BLaER1 (cell line): Measurements from ENCODE around the gene SLC43A3.
"Not testable (repeated sequence)": the region's sequence is repeated elsewhere in the genome, so short reads cannot be mapped to it uniquely, and the experiment has no call there.

Source experiments
- H3K27ac ChIP-seq: shearing (Covaris generic); formaldehyde crosslinking; 2 replicates; pipeline ENCODE4 v1.8.1; 2022
- H3K27me3 ChIP-seq: shearing (Covaris generic); formaldehyde crosslinking; 2 replicates; pipeline ENCODE4 v1.8.1; 2022
- H3K36me3 ChIP-seq: shearing (Covaris generic); formaldehyde crosslinking; 2 replicates; pipeline ENCODE4 v1.8.1; 2022
- H3K4me1 ChIP-seq: shearing (Covaris generic); formaldehyde crosslinking; 2 replicates; pipeline ENCODE4 v1.8.1; 2022
- H3K4me2 ChIP-seq: shearing (Covaris generic); formaldehyde crosslinking; 2 replicates; pipeline ENCODE4 v1.8.1; 2022
- H3K4me3 ChIP-seq: shearing (Covaris generic); formaldehyde crosslinking; 2 replicates; pipeline ENCODE4 v1.8.1; 2022
- H3K9ac ChIP-seq: shearing (Covaris generic); formaldehyde crosslinking; 2 replicates; pipeline ENCODE4 v1.8.1; 2022
- H3K9me3 ChIP-seq: shearing (Covaris generic); formaldehyde crosslinking; 2 replicates; pipeline ENCODE4 v1.8.1; 2022
- H4K20me1 ChIP-seq: shearing (Covaris generic); formaldehyde crosslinking; 2 replicates; pipeline ENCODE4 v1.8.1; 2022
- Cebpa-rat ChIP-seq: shearing (Covaris generic); IDR thresholded peaks from 2 replicates; pipeline ENCODE4 v1.8.1; 2022

Gene SLC43A3

GRCh38 chr11:57460022-57460757 lies 33.3 kb upstream of the SLC43A3 start, which contains the start of gene RTN4RL2:
Gene RTN4RL2, plus strand, starts transcription at chr11:57460528. Its CDS starts 338 bp downstream, at chr11:57460866.
- Histone ChIP-seq H3K9ac (peak within 1 kb of the TSS; percentile 71), H4K20me1 (peaks cover 48% of the 10 kb centered on the region), H3K9me3 (no peaks in the 10 kb centered on the region), H3K27ac (peak within 1 kb of the TSS; percentile 26; the same call in 1 of the 2 replicates), H3K4me2 (peak within 1 kb of the TSS; percentile 98), H3K27me3 (peaks cover 51% of the 10 kb centered on the region), H3K4me1 (peaks cover 67% of the 10 kb centered on the region), H3K36me3 (peaks cover 7% of the 10 kb centered on the region; the same call in 1 of the 2 replicates), H3K4me3 (peak within 1 kb of the TSS; percentile 76)
- TF ChIP-seq Cebpa-rat = no peak

- Histone ChIP-seq H3K4me3 (peak overlapping the region; percentile 76), H3K4me1 (peaks cover 59% of the 10 kb centered on the region), H4K20me1 (peaks cover 40% of the 10 kb centered on the region), H3K4me2 (peak overlapping the region; percentile 98), H3K9ac (no peak overlapping the region), H3K9me3 (no peaks in the 10 kb centered on the region), H3K36me3 (no peaks in the 10 kb centered on the region), H3K27ac (no peak overlapping the region), H3K27me3 (peaks cover 51% of the 10 kb centered on the region)
- no peak for TF ChIP-seq Cebpa-rat
These were observed 32.5 kb upstream of the SLC43A3 start for GRCh38 chr11:57459164-57460021.

- Histone ChIP-seq H3K4me1 (peaks cover 51% of the 10 kb centered on the region), H3K27ac (no peak overlapping the region), H3K9ac (no peak overlapping the region), H4K20me1 (peaks cover 32% of the 10 kb centered on the region), H3K4me2 (peak overlapping the region; percentile 98), H3K4me3 (peak overlapping the region; percentile 76), H3K9me3 (no peaks in the 10 kb centered on the region), H3K36me3 (no peaks in the 10 kb centered on the region), H3K27me3 (peaks cover 51% of the 10 kb centered on the region)
- no peak for TF ChIP-seq Cebpa-rat
These were observed 31.7 kb upstream of the SLC43A3 start for GRCh38 chr11:57458410-57459163.

DNA sequence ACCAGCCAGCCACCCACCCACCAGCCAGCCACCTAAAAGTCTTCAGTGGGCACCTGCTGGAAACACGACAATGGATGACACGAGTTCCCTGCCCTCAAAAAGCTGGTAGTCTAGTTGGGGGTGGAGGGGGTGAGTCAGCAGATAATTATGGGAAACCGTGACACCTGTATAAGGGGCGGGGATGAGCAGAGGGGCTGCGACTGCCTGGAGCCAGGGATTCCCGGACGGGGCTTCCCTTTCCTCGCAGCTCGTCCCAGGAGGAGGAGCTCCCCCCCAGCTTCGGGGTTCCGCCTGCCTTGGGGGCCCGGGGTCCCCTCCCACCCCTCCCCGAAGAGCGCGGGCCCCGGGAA lies 31.1 kb upstream of the SLC43A3 start:
- Histone ChIP-seq H3K36me3 (no peaks in the 10 kb centered on the region), H3K9me3 (no peaks in the 10 kb centered on the region), H3K4me2 (peak overlapping the region; percentile 98), H3K4me3 (peak overlapping the region; percentile 76), H3K27me3 (peaks cover 51% of the 10 kb centered on the region), H3K27ac (no peak overlapping the region), H4K20me1 (peaks cover 27% of the 10 kb centered on the region), H3K9ac (no peak overlapping the region), H3K4me1 (peaks cover 46% of the 10 kb centered on the region)
- TF ChIP-seq Cebpa-rat = no peak

- Histone ChIP-seq H3K4me2 (peak overlapping the region; percentile 98), H3K27me3 (peaks cover 51% of the 10 kb centered on the region), H3K9ac (no peak overlapping the region), H3K4me1 (peaks cover 42% of the 10 kb centered on the region), H4K20me1 (peaks cover 26% of the 10 kb centered on the region), H3K27ac (no peak overlapping the region), H3K4me3 (no peak overlapping the region), H3K36me3 (no peaks in the 10 kb centered on the region), H3K9me3 (no peaks in the 10 kb centered on the region)
- no peak for TF ChIP-seq Cebpa-rat
These were observed 30.7 kb upstream of the SLC43A3 start for GRCh38 chr11:57457643-57458023.

DNA sequence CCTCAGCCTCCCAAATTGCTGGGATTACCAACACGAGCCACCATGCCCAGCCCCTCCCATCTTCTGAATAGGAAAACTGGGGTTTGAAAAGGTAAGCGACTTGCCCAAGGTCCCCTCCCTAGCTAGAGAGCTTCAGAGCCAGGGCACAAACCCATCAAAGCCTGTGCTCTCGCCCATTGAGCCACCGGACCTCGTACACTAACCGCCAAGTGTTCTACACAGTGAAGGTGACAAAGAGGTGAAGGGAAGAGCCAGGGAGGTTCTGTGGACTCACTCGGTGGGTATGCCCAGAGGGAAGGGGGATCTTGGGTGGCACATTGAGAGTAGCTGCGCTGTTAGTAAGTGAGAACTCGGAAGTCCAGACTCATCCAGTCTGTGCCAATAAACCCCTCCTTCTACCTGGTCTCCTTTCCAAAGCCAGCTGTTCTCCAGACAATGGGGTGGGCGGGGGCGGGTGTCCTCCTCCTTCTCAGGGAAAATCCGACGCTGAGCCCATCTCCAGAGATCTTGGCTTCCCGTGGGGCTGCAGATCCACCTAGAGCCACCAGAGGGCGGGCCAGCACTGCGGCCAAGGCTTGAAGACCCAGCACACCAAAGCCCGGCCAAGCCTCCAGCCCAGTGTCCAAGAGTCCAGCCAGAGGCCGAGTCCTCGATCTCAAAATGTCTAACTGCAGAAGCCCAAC lies 30.2 kb upstream of the SLC43A3 start:
- TF ChIP-seq Cebpa-rat = no peak
- Histone ChIP-seq H3K4me1 (peaks cover 36% of the 10 kb centered on the region), H3K4me3 (no peak overlapping the region), H3K9ac (no peak overlapping the region), H3K4me2 (peak overlapping the region; percentile 98), H3K9me3 (no peaks in the 10 kb centered on the region), H3K36me3 (no peaks in the 10 kb centered on the region), H3K27me3 (peaks cover 47% of the 10 kb centered on the region), H4K20me1 (peaks cover 21% of the 10 kb centered on the region), H3K27ac (no peak overlapping the region)

DNA sequence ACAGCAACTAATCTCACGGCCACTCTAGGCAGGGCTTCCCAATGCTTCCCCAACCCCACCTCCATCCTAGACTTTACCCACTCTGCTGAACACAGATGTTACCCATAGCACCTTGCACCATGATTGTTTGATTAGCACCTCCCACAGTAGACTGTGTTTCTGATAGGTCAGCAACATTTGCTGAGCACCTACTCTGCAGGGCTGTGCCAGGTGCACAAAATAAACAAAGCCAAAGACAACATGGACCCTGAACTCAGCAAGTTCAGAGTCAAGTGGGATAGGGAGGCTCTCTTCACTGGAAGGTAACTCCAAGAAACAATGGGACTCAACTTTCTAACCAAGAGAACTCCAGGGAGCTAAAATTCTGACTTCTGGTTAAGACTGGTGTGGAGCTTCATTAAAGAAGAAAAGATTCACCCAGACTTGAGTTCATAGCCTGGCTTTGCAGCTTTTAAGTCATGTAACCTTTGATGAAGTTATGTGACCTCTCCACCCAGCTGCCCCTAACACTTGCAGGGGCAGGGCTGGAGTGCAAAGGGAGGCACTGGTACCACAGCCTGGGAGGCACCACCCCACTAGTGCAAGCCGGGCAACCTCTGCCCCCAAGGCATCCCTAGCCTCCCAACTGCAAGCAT lies 26.7 kb upstream of the SLC43A3 start:
- Histone ChIP-seq H3K9ac (no peak overlapping the region), H3K4me2 (no peak overlapping the region), H3K4me3 (no peak overlapping the region), H4K20me1 (0 out of 2 replicates have a peak, but pooled peaks cover 6% of the 10 kb centered on the region), H3K27me3 (peaks cover 14% of the 10 kb centered on the region), H3K36me3 (no peaks in the 10 kb centered on the region), H3K4me1 (peaks cover 10% of the 10 kb centered on the region), H3K9me3 (no peaks in the 10 kb centered on the region), H3K27ac (no peak overlapping the region)
- no peak for TF ChIP-seq Cebpa-rat

GRCh38 chr11:57446055-57446454 lies 19.1 kb upstream of the SLC43A3 start:
- no peaks in the 10 kb centered on the region for H3K4me1 ChIP-seq
- no peak overlapping the region for H3K4me2 ChIP-seq
- no peaks in the 10 kb centered on the region for H4K20me1 ChIP-seq
- H3K27me3 ChIP-seq = no peaks in the 10 kb centered on the region
- H3K9ac ChIP-seq = no peak overlapping the region
- H3K36me3 ChIP-seq = no peaks in the 10 kb centered on the region
- H3K9me3 ChIP-seq = no peaks in the 10 kb centered on the region
- H3K27ac ChIP-seq = no peak overlapping the region
- no peak for TF ChIP-seq Cebpa-rat
- H3K4me3 ChIP-seq = no peak overlapping the region

DNA sequence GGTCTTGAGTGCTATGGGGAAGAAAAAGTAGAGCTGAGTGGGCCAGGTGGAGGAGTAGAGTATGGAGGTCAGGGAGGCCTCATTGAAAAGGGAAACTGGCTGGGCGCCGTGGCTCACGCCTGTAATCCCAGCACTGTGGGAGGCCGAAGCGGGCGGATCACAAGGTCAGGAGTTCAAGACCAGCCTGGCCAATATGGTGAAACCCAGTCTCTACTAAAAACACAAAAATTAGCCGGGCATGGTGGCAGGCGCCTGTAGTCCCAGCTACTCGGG lies 18.1 kb upstream of the SLC43A3 start:
- not testable (repeated sequence) for H3K36me3 ChIP-seq, H3K27me3 ChIP-seq, H3K27ac ChIP-seq, H3K4me3 ChIP-seq, H3K9ac ChIP-seq, H3K9me3 ChIP-seq, H3K4me1 ChIP-seq, H4K20me1 ChIP-seq, H3K4me2 ChIP-seq
